ENCODE data around the gene ERC2.

DNA sequence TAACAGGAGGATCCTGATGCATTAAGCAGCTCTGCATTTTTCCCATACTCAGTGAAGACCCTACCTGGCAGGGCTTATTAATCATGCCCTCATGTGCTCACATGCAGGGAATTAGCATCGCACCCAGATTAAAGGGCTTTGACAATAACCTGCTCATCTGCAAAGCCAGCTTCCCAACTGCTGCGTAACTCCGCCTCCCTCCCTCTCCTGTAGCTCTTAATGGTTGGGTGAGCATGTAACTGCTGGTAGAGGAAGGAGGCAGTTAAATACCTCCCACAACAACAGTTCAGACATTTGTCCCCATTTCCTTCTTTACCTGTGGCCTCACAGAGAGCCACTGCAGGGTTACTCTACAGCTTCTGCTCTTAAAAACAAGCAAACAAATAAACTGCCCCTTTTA is 777.5 kb downstream of the ERC2 start:
- TF ChIP-seq PPARA (CRISPR knock-in tag; IDR thresholded peaks at IDR 0.05; ENCODE audit: borderline replicate concordance): no peak
- no peak for TF ChIP-seq RARB (CRISPR knock-in tag; IDR thresholded peaks at IDR 0.05)
- TF ChIP-seq ZFP30 (CRISPR knock-in tag; IDR thresholded peaks at IDR 0.05): no peak
- TF ChIP-seq ZNF70 (CRISPR knock-in tag; IDR thresholded peaks at IDR 0.05): no peak
- TF ChIP-seq, protein P1, sequence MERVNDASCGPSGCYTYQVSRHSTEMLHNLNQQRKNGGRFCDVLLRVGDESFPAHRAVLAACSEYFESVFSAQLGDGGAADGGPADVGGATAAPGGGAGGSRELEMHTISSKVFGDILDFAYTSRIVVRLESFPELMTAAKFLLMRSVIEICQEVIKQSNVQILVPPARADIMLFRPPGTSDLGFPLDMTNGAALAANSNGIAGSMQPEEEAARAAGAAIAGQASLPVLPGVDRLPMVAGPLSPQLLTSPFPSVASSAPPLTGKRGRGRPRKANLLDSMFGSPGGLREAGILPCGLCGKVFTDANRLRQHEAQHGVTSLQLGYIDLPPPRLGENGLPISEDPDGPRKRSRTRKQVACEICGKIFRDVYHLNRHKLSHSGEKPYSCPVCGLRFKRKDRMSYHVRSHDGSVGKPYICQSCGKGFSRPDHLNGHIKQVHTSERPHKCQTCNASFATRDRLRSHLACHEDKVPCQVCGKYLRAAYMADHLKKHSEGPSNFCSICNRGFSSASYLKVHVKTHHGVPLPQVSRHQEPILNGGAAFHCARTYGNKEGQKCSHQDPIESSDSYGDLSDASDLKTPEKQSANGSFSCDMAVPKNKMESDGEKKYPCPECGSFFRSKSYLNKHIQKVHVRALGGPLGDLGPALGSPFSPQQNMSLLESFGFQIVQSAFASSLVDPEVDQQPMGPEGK (CRISPR knock-in tag; IDR thresholded peaks at IDR 0.05; ENCODE audit: borderline replicate concordance): no peak

All from SK-N-SH treated with all-trans-retinoic acid at 6 μM for 48 hours (cell line).